Endothelial cell of hepatic sinusoid (primary cell): ENCODE measurements around the gene TP53I11.

Source experiments
- in situ Hi-C: cut with HindIII; loops from 2 replicates; pipeline ENCODE4 v1.10.0; 2017; ENCODE audit warnings: low sequenced_read_pairs

TP53I11 gene

GRCh38 chr11:44916801-44917385 is 33.8 kb downstream of the TP53I11 start:
- in situ Hi-C loops = no loop called here

GRCh38 chr11:44916331-44916730 is 34.4 kb downstream of the TP53I11 start:
- in situ Hi-C loops = no loop called here

- in situ Hi-C loops = no loop called here
Measured at GRCh38 chr11:44915621-44916020, 35.1 kb downstream of the TP53I11 start.

DNA sequence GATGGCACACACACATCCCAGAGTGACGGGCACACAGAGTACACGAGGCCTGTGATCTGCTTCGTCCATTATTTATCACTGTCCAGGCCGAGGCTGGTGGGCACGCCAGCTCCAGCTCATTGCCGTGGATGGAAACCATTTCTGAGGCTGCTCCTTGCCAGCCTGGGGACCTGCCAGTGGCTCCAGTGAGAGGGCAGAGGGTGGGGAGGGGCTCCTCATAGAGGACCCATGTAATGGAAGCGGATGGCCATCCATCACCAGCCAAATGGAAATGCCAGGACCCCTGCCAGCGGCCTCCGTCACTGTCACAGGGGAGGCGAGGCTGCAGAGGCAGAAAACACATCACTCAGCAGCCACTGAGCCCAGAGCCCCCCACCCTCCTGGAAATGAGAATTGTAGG is 35.7 kb downstream of the TP53I11 start:
- in situ Hi-C loops = no loop called here

DNA sequence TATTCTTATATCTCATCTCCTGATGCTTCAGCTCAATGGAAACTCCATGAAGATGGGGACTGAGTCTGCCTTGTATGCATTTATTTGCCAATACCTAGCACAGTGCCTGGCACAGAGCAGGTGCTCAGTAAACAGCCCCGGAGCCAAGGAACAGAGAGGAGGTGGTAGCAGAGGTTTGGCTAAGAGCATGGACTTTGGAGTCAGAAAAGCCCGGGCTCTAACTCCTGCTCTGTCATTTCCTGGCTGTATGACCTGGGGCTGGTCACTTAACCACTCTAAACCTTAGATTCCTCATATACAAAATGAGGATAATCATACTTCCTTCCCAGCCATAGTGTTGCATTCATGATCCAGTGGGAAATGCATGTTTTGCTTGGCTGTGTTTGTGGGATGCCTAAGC is 36.6 kb downstream of the TP53I11 start:
- in situ Hi-C loops = no loop called here

DNA sequence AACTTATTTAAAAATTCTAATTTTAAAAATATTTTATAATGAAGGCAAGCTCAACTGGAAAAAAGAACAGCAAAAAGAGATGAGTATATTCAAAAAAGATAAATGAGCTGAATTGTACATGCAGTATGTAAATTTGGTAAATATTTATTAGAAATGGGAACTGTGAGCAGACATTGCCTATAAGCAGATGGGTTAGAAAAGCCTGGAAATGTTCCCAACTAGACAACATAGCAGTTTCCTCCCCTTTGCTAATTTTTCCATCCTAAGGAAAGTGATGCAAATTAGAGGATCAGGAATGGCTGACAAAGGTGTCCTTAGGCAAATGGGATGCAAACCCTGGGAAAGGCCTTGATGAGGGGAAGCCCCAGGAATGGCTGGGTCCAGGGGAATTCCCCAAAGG is 37.2 kb downstream of the TP53I11 start:
- in situ Hi-C loops = no loop called here

DNA sequence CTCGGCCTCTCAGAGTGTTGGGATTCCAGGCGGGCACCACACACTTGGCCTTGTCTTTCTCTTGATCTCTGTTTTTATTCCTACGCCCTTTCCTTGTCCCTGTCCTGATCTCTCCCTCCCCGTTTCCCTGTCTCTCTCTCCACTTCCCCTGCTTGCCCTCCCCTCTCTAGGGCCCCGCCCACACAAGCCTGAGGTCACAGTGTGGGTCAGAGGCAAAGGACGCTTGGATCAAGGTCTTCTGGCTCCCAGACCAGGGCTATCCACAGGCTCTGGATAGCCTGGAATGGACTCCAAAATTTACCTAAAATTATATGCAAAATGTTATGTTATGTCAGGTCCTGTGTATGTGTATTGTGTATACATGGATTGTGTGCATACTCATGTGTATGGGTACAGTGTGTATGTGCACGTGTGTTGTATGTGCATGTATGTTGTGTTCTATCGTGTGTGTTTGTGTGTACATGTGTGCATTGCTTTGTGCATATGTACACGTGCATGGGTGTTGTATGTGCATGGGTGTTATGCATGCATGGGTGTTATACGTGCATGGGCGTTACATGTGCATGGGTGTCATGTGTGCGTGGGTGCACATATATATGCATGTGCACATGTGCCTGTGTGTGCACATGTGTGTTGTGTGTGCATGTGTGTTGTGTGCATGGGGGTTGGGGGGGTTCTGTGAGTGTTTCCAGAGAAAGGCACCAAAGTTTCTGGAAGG is 38.3 kb downstream of the TP53I11 start:
- in situ Hi-C loops = no loop called here

- in situ Hi-C loops = no loop called here
Measured at GRCh38 chr11:44911029-44911814, 39.5 kb downstream of the TP53I11 start.

GRCh38 chr11:44910591-44910990 is 40.1 kb downstream of the TP53I11 start:
- in situ Hi-C loops = no loop called here

DNA sequence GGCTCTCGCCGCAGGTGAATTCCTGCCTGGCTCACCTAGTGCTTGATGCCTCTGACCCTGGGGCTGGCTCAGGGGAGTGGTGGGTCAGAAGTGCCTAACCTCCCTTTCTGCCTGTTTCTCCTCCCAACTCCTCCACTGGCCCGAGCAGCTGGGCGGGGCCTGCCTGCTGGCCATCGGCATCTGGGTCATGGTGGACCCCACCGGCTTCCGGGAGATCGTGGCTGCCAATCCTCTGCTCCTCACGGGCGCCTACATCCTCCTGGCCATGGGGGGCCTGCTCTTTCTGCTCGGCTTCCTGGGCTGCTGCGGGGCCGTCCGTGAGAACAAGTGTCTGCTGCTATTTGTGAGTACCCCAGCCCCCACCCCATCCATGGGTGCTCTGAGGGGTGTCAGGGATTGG is 41.1 kb downstream of the TP53I11 start:
- in situ Hi-C loops = no loop called here

DNA sequence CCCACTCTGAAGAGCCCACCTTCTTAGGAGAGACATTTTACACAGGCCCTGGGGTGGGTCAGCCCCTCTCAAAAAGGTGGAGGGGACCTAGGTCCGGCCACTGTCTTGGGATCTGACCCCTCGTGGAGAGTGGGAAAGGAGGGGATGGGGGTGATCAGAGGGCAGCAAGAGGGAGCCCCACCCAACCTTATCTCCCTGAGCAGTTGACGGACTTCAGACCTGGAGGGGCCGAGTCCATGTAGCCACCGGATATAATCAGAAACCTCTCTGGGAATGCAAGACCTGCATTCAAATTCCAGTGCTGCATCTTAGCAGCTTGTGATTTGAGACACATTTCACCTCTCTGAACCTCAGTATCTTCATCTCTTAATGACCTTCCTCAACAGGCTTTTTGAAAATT is 44.0 kb downstream of the TP53I11 start:
- in situ Hi-C loops = no loop called here

DNA sequence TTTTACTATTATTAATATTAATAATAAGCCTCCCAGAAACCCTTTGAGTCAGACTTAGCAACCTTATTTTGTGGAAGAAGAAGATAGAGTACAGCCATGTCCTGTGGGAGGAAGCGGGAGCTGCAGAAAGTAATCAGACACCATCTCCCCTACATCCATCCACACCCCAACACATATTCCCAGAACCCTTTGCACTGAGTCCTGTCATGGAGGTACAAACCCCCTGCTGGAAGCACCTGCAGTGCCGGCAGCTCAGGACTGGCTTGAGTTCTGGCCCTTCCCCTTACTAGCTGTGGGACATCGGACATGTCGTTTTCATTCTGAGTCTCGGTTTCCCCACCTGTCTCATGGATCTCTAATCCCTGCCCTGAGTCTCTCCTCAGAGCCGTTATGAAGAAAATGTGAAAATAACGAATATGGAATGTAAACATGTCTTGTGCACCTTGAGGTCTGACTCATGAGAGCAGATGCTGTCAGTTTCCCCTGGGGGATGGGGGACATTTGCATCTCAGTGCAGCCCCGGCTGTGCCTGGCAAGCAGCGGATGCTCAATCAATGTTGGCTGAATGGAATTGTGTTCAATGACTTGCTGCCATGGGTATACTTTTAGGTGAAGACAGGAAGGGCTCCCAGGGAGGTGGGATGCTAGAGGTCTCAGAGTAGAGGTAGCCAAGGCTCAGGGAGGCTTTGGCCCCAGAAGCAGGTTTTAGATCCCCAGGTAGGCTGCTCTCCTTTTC is 45.4 kb downstream of the TP53I11 start:
- in situ Hi-C loops = no loop called here

DNA sequence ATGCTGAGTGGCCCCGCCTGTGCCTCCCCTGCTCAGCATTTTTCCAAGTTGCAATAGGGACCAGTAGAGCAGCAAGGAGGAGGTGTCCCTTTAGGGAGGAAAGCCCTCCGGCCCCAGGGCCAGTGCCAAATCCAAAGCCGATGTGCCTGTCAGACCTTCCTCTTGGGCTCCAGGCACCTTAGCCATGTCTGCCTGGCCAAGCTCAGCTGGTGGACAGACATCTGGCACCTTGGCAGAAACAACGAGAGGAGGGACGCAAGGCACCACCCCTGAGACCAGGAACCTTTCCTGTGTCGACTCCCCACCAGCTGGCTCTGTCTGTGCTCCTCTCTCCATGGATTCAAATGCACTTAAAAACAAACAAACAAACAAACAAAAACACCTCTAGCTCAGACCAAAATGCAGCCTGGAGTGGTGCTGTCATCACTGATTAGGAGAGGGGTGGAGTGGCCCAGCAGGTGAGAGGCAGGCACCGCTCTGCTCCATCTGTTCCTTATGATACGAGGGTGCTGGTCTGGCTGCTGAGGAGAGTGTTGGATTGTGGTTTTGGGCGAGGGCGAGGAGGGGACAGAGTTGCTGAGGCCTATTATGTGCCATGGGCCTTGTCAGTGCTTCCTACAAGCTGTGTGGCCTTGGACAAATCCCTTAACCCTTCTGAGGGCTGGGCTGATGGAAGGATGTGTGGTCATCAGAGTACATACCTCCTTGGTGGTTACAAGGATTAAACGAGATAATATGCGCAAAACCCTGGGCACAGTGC is 46.2 kb downstream of the TP53I11 start:
- in situ Hi-C loops = no loop called here

DNA sequence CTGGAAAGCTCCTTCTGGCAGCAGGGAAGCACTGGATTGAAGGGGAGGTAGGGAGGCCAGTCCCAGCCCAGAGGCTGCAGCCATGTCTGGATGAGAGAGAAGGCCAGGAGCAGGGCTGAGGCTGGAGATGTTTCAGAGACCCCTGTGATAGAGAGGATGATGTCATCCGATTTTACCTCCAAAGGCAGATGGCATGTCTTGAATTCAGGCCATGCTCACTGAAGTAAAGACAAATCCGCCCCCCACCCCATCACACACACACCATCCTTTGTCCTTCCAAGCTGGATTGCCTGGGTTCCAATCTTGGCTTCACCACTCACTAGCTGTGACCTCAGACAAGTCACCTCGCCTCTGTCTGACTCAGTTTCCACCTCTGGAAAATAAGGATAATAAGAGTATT is 47.2 kb downstream of the TP53I11 start:
- in situ Hi-C loops = no loop called here

DNA sequence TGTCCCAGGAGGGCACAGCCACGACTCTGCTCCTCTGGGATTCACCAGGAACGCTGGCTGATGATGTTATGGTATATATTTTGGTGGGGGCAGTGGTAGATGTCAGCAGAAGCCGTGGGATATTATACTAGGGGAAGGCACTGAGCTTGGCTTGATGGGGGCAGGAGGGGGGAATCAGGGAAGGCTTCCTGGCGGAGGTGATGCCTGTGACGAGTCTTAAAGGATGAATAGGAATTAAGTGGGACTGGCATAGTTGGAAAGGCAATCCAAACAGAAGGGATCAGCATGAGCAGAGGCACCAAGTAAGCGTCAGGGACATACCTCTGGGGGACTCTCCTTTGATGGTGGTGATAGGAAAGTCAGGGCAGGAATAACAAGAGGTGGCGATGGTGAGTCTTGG is 47.6 kb downstream of the TP53I11 start:
- in situ Hi-C loops = no loop called here

GRCh38 chr11:44901786-44902185 is 48.9 kb downstream of the TP53I11 start:
- in situ Hi-C loops = no loop called here

GRCh38 chr11:44901120-44901633 is 49.5 kb downstream of the TP53I11 start:
- in situ Hi-C loops = no loop called here

DNA sequence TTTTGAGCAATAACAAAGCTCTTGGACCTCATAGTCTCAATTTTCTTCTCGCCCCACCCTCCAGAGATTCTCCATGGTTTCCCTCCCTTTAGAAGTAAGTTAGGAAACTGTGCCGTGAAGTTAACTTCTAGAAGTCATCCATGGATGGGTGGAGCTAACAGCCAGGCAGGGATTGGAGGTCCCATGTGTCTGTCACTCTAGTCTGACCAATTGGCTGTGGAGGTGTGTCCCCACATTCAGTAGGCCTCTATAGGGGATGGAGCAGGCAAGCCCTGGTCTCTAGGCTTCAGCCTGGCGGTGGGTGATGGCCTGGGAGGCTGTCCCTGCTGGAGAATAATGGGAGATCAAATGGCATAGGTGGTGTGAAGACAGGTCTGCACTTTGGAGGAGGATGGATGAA is 50.7 kb downstream of the TP53I11 start:
- in situ Hi-C loops = loop anchor here (25.0 kb wide), 1 partner anchor 788 kb away; no protein-coding TSS in a partner anchor

GRCh38 chr11:44893846-44894617 is 56.7 kb downstream of the TP53I11 start:
- in situ Hi-C loops = loop anchor here (5.0 to 25.0 kb wide), 4 partner anchors 87 to 782 kb away; no protein-coding TSS in a partner anchor
